Esophagus muscularis mucosa (tissue), 4 donors: ENCODE results near the gene RHOD. TPM values are rescaled to one million over a fixed set of nuclear protein-coding genes. Genes with fewer than 3 reads are reported as not detected.

Source experiments
- DNase-seq: peaks from one replicate; pipeline ENCODE4 v3.0.0-alpha.2; 2017; ENCODE audit errors: extremely low spot score
- H3K27ac ChIP-seq, 4 donors: fragments of 200-600 bp; sonication (generic); replicated peaks in 1 of 4; 1 replicate in 3 of 4; 2 replicates in 1 of 4; pipeline ENCODE4 v1.5.1; 2016 to 2019; ENCODE audit warnings: mild to moderate bottlenecking in 1 of 4
- H3K27me3 ChIP-seq, 4 donors: fragments of 200-600 bp; sonication (generic); one replicate each; pipeline versions ENCODE4 v1.5.1 to v1.6.0; 2016 to 2019
- H3K36me3 ChIP-seq, 4 donors: fragments of 200-600 bp; sonication (generic); one replicate each; pipeline ENCODE4 v1.5.1; 2016 to 2019
- H3K4me1 ChIP-seq, 4 donors: fragments of 200-600 bp; sonication (generic); one replicate each; pipeline ENCODE4 v1.5.1; 2016 to 2019
- H3K4me3 ChIP-seq, 4 donors: fragments of 200-600 bp; sonication (generic); 1 replicate in 2 of 4; 2 replicates in 2 of 4; pipeline ENCODE4 v1.5.1; 2016 to 2019; ENCODE audit warnings: mild to moderate bottlenecking in 4 of 4, moderate library complexity in 1 of 4
- H3K9me3 ChIP-seq, 4 donors: fragments of 200-600 bp; sonication (generic); 1 replicate in 3 of 4; 2 replicates in 1 of 4; pipeline ENCODE4 v1.5.1; 2016 to 2019
- EP300 ChIP-seq: sonication (generic); formaldehyde crosslinking; IDR thresholded peaks from one replicate; pipeline ENCODE4 v1.6.1; 2017; ENCODE audit warnings: antibody characterized with exemption
- POLR2A ChIP-seq: fragments of 450-650 bp; IDR thresholded peaks from one replicate; pipeline ENCODE4 v1.6.1; 2017; ENCODE audit warnings: antibody characterized with exemption, moderate library complexity, mild to moderate bottlenecking, low read depth
- POLR2AphosphoS5 ChIP-seq, 2 donors: sonication (generic); formaldehyde crosslinking; IDR thresholded peaks; one replicate each; pipeline ENCODE4 v1.6.1; 2017; ENCODE audit warnings: antibody characterized with exemption in 2 of 2
- WGBS: methylation state at CpG from one replicate; pipeline ENCODE4 v1.1.5; 2018; 5-methylcytosine and 5-hydroxymethylcytosine counted together
- intact Hi-C: fragments of 100-400 bp; cut with DNase I; formaldehyde crosslinking; loops from one replicate; pipeline ENCODE4 v1.15.1; 2023
- total RNA-seq, 4 donors: library from RNA; depleted of rRNA; stranded (reverse); fragments of >200 nt; gene quantifications; one replicate each; pipeline versions ENCODE4 v1.1.0 to v1.2.1, GENCODE V29; 2016
- TF ChIP-seq, protein P1 (sequence below), 3 experiments: fragments of 200-600 bp in 2 of 3; fragments of 450-650 bp in 1 of 3; sonication (generic) in 2 of 3; IDR thresholded peaks; one replicate each; pipeline ENCODE4 v1.5.1; 2017 to 2019; ENCODE audit warnings: antibody characterized with exemption in 3 of 3, mild to moderate bottlenecking in 2 of 3, moderate library complexity in 1 of 3

RHOD gene
- total RNA-seq, 4 donors from 2014 or later, result 14.4 to 34.7 (median 20.4) TPM

DNA sequence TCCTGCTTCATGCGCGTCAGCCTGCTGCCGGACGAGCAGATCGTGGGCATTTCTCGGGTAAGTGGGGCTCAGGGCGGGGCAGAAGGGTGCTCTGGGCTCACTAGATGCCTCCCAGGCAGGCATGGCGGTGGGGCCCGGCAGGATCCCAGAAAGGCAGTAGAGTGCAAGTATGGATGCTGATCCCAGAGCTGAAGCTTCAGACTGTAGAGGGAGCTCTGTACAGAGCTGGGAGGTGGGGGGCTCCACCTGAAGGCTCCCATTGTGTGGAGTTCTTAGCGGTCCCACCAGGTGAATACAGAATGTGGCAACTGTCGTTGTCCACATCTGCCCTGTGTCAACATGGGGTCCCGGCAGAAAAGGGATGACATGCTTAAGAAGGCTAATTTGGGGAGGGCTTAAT lies 16.5 kb upstream of the RHOD start:
- Histone ChIP-seq H3K4me1 (no peaks in the 10 kb centered on the region), H3K9me3 (no peaks in the 10 kb centered on the region), H3K36me3 (no peaks in the 10 kb centered on the region), H3K27ac (no peak overlapping the region), H3K4me3 (no peak overlapping the region), H3K27me3 (peaks cover 0 to 25% (median 3%) of the 10 kb centered on the region in 4 donors)
- no peak for DNase-seq
- intact Hi-C loops, result no loop called here
- 79% methylated on average over 9 of the region's 12 CpGs for WGBS
- TF ChIP-seq EP300 (no peak), POLR2A (no peak), POLR2AphosphoS5 (IDR thresholded peaks at IDR 0.05) (no peak)
- TF ChIP-seq, protein P1, sequence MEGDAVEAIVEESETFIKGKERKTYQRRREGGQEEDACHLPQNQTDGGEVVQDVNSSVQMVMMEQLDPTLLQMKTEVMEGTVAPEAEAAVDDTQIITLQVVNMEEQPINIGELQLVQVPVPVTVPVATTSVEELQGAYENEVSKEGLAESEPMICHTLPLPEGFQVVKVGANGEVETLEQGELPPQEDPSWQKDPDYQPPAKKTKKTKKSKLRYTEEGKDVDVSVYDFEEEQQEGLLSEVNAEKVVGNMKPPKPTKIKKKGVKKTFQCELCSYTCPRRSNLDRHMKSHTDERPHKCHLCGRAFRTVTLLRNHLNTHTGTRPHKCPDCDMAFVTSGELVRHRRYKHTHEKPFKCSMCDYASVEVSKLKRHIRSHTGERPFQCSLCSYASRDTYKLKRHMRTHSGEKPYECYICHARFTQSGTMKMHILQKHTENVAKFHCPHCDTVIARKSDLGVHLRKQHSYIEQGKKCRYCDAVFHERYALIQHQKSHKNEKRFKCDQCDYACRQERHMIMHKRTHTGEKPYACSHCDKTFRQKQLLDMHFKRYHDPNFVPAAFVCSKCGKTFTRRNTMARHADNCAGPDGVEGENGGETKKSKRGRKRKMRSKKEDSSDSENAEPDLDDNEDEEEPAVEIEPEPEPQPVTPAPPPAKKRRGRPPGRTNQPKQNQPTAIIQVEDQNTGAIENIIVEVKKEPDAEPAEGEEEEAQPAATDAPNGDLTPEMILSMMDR (IDR thresholded peaks at IDR 0.05), result no peak

DNA sequence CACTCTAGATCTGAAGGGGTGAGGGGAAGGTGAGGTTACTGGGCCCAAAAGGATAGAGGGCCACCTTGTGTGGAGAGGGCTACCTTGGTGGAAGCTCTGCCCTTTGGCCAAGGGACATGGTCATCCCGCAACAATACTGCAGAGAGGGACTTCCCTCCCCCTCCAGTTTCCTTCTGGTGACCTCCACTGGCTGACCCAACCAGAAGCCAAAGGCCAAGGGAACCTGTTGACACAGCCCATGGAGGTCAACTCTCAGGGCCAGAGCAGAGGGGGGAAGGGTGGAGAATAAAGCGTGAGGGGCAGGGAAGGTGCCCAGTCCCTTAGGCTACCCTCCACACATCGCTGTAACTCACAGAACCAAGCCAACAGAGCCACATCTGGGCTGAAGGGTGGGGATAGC lies 15.0 kb upstream of the RHOD start:
- no peak for DNase-seq
- intact Hi-C loops, result no loop called here
- Histone ChIP-seq H3K4me1 (no peaks in the 10 kb centered on the region), H3K4me3 (no peak overlapping the region), H3K27me3 (peaks cover 0 to 25% (median 3%) of the 10 kb centered on the region in 4 donors), H3K36me3 (no peaks in the 10 kb centered on the region), H3K9me3 (no peaks in the 10 kb centered on the region), H3K27ac (no peak overlapping the region)
- WGBS, result 78% methylated on average over 3 of the region's 3 CpGs
- TF ChIP-seq EP300 (no peak), POLR2A (no peak), POLR2AphosphoS5 (IDR thresholded peaks at IDR 0.05) (no peak)
- TF ChIP-seq, protein P1 (IDR thresholded peaks at IDR 0.05), result no peak

DNA sequence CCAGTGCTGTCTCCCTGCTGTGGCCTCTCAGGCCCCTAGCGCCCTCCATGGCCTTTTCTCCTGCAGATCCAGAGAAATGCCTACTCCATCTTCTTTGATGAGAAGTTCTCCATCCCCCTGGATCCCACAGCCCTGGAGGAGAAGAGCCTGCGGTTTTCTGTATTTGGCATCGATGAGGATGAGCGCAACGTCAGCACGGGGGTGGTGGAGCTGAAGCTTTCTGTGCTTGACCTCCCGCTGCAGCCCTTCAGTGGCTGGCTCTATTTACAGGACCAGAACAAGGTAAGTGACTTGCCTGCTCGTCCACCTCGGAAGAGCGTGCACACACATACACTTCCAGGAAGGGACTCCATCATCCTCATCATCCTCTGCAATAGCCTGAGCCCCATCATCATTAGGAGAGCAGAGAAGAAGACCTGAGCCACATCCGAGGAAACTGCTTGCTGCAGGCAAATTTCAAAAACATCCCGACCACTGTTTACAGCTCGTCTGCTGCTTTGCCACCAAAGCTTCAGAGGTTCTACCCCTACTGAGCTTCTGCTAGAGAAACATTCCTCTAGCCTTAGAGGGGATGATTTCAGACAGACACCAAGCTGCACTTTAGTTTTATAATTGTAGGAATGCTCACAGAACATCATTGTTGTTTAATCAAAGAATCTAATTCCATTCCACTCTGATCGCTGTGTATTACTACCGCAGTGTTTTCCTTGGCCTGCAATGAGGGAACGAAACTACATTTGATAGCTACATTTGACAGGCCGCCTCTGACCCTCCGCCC lies 12.9 kb upstream of the RHOD start:
- intact Hi-C loops, result no loop called here
- H3K4me1 ChIP-seq, result no peaks in the 10 kb centered on the region
- WGBS, result 81% methylated on average over 18 of the region's 18 CpGs
- no peaks in the 10 kb centered on the region for H3K9me3 ChIP-seq
- TF ChIP-seq POLR2A (no peak), POLR2AphosphoS5 (IDR thresholded peaks at IDR 0.05) (no peak), EP300 (no peak)
- TF ChIP-seq, protein P1 (IDR thresholded peaks at IDR 0.05), result no peak
- H3K27ac ChIP-seq, result no peak overlapping the region
- H3K36me3 ChIP-seq, result no peaks in the 10 kb centered on the region
- no peak overlapping the region for H3K4me3 ChIP-seq
- no peak for DNase-seq
- peaks cover 0 to 25% (median 3%) of the 10 kb centered on the region in 4 donors for H3K27me3 ChIP-seq

DNA sequence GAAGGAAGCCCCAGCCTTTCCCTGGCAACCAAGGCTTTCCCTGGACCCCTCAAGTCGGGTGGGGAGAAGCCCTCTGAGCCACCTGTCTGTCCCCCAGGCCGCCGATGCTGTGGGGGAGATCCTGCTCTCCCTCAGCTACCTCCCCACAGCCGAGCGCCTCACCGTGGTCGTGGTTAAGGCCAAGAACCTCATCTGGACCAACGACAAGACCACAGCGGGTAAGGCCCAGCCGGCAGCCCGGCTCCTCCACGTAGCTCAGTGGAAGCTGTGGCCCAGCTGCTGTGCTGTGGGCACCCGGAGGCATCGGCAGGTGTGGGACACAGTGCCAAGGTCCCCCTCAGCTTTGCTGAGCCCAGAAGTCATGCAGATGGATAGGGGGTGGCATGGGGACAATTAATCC lies 12.2 kb upstream of the RHOD start:
- WGBS, result 90% methylated on average over 14 of the region's 14 CpGs
- DNase-seq, result no peak
- Histone ChIP-seq H3K4me3 (no peak overlapping the region), H3K4me1 (no peaks in the 10 kb centered on the region), H3K36me3 (no peaks in the 10 kb centered on the region), H3K27me3 (peaks cover 0 to 20% (median 3%) of the 10 kb centered on the region in 4 donors), H3K9me3 (no peaks in the 10 kb centered on the region), H3K27ac (no peak overlapping the region)
- intact Hi-C loops, result no loop called here
- TF ChIP-seq POLR2A (no peak), EP300 (no peak), POLR2AphosphoS5 (IDR thresholded peaks at IDR 0.05) (no peak)
- TF ChIP-seq, protein P1 (IDR thresholded peaks at IDR 0.05), result no peak

DNA sequence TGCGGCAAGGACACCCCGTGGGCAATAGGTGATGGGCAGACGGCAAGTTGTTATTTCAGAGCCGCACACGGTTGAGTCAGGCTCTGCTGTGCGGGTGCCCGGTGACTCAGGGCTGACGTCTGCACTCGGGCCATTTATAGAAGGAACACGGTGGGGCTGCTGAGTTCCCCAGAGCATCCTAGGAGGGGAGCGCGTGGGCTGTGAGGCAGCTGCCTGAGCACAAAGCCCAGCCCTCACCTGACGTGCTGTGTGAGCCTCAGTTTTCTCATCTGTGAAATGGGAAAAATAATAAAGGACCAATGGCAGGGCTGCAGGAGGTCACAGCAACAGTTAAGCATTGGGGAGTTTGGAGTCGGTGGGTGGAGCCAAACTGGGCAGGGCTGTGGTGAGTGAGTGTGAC lies 11.3 kb upstream of the RHOD start:
- no peak for DNase-seq
- Histone ChIP-seq H3K36me3 (no peaks in the 10 kb centered on the region), H3K4me3 (no peak overlapping the region), H3K9me3 (no peaks in the 10 kb centered on the region), H3K4me1 (no peaks in the 10 kb centered on the region), H3K27ac (no peak overlapping the region), H3K27me3 (peaks cover 0 to 17% (median 3%) of the 10 kb centered on the region in 4 donors)
- intact Hi-C loops, result no loop called here
- WGBS, result 52% methylated on average over 9 of the region's 14 CpGs
- no peak for TF ChIP-seq POLR2A
- no peak for TF ChIP-seq EP300
- TF ChIP-seq, protein P1 (IDR thresholded peaks at IDR 0.05), result no peak
- TF ChIP-seq POLR2AphosphoS5 (IDR thresholded peaks at IDR 0.05), result no peak
